ENCODE data around the gene DHPS.

- TF ChIP-seq GATA2 (IDR thresholded peaks at IDR 0.05; ENCODE audit: low read depth, low read length) (no peak), GATA3 (IDR thresholded peaks at IDR 0.05; ENCODE audit: low read depth, low read length) (no peak)
Measured at GRCh38 chr19:12708641-12709040, 27.0 kb upstream of the DHPS start.

All from SH-SY5Y (cell line).